Psoas muscle (tissue), 8 donors: ENCODE data around the gene KRTAP10-7. TPM values are rescaled to one million over a fixed set of nuclear protein-coding genes. Genes with fewer than 3 reads are reported as not detected.

Experiments
- ATAC-seq, 4 donors: fragments of 200-7000 bp; cut with Tn5 transposase; one replicate each; pipeline ENCODE4 v1.9.1; 2020; ENCODE audit warnings: moderate library complexity in 3 of 4, mild to moderate bottlenecking in 2 of 4
- DNase-seq, 2 donors: peaks; one replicate each; pipeline ENCODE4 v3.0.0-alpha.2; 2020
- H3K27ac ChIP-seq: fragments of 200-600 bp; one replicate; pipeline ENCODE4 v1.8.0; 2022
- H3K27me3 ChIP-seq, 3 donors: fragments of 200-600 bp in 1 of 3; one replicate each; pipeline versions ENCODE4 v1.6.1 to v1.8.0; 2013 to 2022; ENCODE audit warnings: low read length in 2 of 3, mild to moderate bottlenecking in 2 of 3, moderate library complexity in 1 of 3; ENCODE audit not compliant: insufficient read depth in 3 of 3
- H3K36me3 ChIP-seq, 2 donors: fragments of 200-600 bp in 1 of 2; one replicate each; pipeline versions ENCODE4 v1.6.1 to v1.8.0; 2013 to 2022; ENCODE audit warnings: low read depth in 1 of 2, mild to moderate bottlenecking in 1 of 2, moderate library complexity in 1 of 2; ENCODE audit not compliant: insufficient read depth in 1 of 2
- H3K4me1 ChIP-seq: fragments of 200-600 bp; one replicate; pipeline ENCODE4 v1.8.0; 2022
- H3K4me3 ChIP-seq: fragments of 200-600 bp; one replicate; pipeline ENCODE4 v1.8.0; 2022; ENCODE audit warnings: mild to moderate bottlenecking
- H3K9me3 ChIP-seq: fragments of 200-600 bp; one replicate; pipeline ENCODE4 v1.8.0; 2022
- CTCF ChIP-seq: fragments of 200-600 bp; IDR thresholded peaks from one replicate; pipeline ENCODE4 v1.8.0; 2022; ENCODE audit warnings: antibody characterized with exemption
- WGBS, 3 donors: extraction: QIAGEN DNeasy Blood & Tissue Kit; methylation state at CpG; one replicate each; pipeline versions ENCODE4 v1.1.6 to v1.1.7; 2013; 5-methylcytosine and 5-hydroxymethylcytosine counted together
- intact Hi-C, 2 donors: fragments of 100-400 bp; cut with DNase I; formaldehyde crosslinking; loops; one replicate each; pipeline versions ENCODE4 v1.11.0 to v1.14.2; 2022
- polyA plus RNA-seq, 3 donors: library from polyadenylated mRNA; stranded (reverse); fragments of 200-250 nt; gene quantifications; one replicate each; pipeline ENCODE4 v1.2.3, GENCODE V29; 2013
- total RNA-seq, 4 donors: library from RNA; stranded (reverse); fragmentation: NEBNext Ultra II Directional in 2 of 4; extraction: Animal tissue kit (Norgen Biotek cat#: 25700) in 2 of 4; gene quantifications; one replicate each; pipeline versions ENCODE4 v1.2.1 to v1.2.4, GENCODE V29; 2021 to 2023
- donor health status: healthy with polysubstance abuse.
- donor health status: DM: no; HTN: no; CAD: no; lungs with moderate emphysema.
- donor health status: Bipolar disorder and iron deficiency.
- donor health status: healthy.
- donor health status: DM: yes; HTN: yes; CAD: no.
- donor health status: DM: no; HTN: no; CAD: no.
- donor health status: DM: no; HTN: no; CAD: no.
- donor health status: DM: yes; HTN: yes; CAD: no.

KRTAP10-7 gene
- total and polyA plus RNA-seq, 7 donors, result not detected

- WGBS, 3 donors, result 81 to 86% (median 82%) methylated on average over 20 of the region's 20 CpGs
- TF ChIP-seq CTCF, result no peak
- intact Hi-C loops, result no loop called here
These were observed 24.9 kb upstream of the KRTAP10-7 start for GRCh38 chr21:44575307-44576024.

GRCh38 chr21:44576025-44576420 lies 24.4 kb upstream of the KRTAP10-7 start:
- peaks cover 0 to 33% (median 16%) of the 10 kb centered on the region in 3 donors for H3K27me3 ChIP-seq
- H3K9me3 ChIP-seq, result peaks cover 13% of the 10 kb centered on the region
- WGBS, 3 donors, result 85 to 90% (median 87%) methylated on average over 8 to 10 of the region's 10 CpGs
- no peak overlapping the region for H3K27ac ChIP-seq
- no peaks in the 10 kb centered on the region for H3K4me1 ChIP-seq
- H3K36me3 ChIP-seq, result no peaks in the 10 kb centered on the region
- TF ChIP-seq CTCF, result no peak
- ATAC-seq, result no peak
- H3K4me3 ChIP-seq, result no peak overlapping the region
- intact Hi-C loops, result no loop called here
- DNase-seq, result no peak

More at GRCh38 chr21:44575307-44576024, 24.9 kb upstream of the KRTAP10-7 start:
- H3K27me3 ChIP-seq, result peaks cover 0 to 33% (median 15%) of the 10 kb centered on the region in 3 donors
- no peak for DNase-seq
- H3K27ac ChIP-seq, result no peak overlapping the region
- H3K4me3 ChIP-seq, result no peak overlapping the region
- ATAC-seq, result no peak
- H3K9me3 ChIP-seq, result peaks cover 15% of the 10 kb centered on the region
- H3K36me3 ChIP-seq, result no peaks in the 10 kb centered on the region
- no peaks in the 10 kb centered on the region for H3K4me1 ChIP-seq

GRCh38 chr21:44578371-44579055 lies 21.9 kb upstream of the KRTAP10-7 start:
- DNase-seq, result no peak
- no peaks in the 10 kb centered on the region for H3K4me1 ChIP-seq
- no peak for ATAC-seq

GRCh38 chr21:44579056-44579832 lies 21.2 kb upstream of the KRTAP10-7 start:
- 48 to 62% (median 55%) methylated on average over 22 of the region's 22 CpGs for WGBS, 3 donors
- no peak overlapping the region for H3K27ac ChIP-seq
- no peak overlapping the region for H3K4me3 ChIP-seq
- no peaks in the 10 kb centered on the region for H3K4me1 ChIP-seq
- intact Hi-C loops, result no loop called here
- peaks cover 5 to 47% (median 12%) of the 10 kb centered on the region in 3 donors for H3K27me3 ChIP-seq
- no peak for DNase-seq
- ATAC-seq, result no peak
- peaks cover 13% of the 10 kb centered on the region for H3K9me3 ChIP-seq
- H3K36me3 ChIP-seq, result no peaks in the 10 kb centered on the region
- TF ChIP-seq CTCF, result no peak

More at GRCh38 chr21:44578371-44579055, 21.9 kb upstream of the KRTAP10-7 start:
- Histone ChIP-seq H3K27me3 (peaks cover 0 to 48% (median 9%) of the 10 kb centered on the region in 3 donors), H3K9me3 (peaks cover 13% of the 10 kb centered on the region), H3K27ac (no peak overlapping the region), H3K4me3 (no peak overlapping the region), H3K36me3 (no peaks in the 10 kb centered on the region)
- WGBS, 3 donors, result 88 to 93% (median 91%) methylated on average over 15 to 17 of the region's 17 CpGs
- intact Hi-C loops, result no loop called here
- TF ChIP-seq CTCF, result no peak
